DND-41 (cell line): Measurements from ENCODE around the gene ADM2.
A peak's percentile ranks its signal among the peaks of the same experiment; 100 is the strongest.

Source experiments
- ATAC-seq: fragments of 200-7000 bp; cut with Tn5 transposase; 3 replicates; pipeline ENCODE4 v1.9.1; 2021; ENCODE audit warnings: low read depth; ENCODE audit not compliant: insufficient read depth
- DNase-seq: peaks from one replicate; pipeline ENCODE4 v3.0.0-alpha.2; 2020
- H2AFZ ChIP-seq: 2 replicates; pipeline ENCODE4 v1.6.0; 2012; ENCODE audit warnings: low read depth, low read length
- H3K27ac ChIP-seq: 2 replicates; pipeline ENCODE4 v1.5.1; 2012; ENCODE audit warnings: low read length, inconsistent platforms
- H3K27me3 ChIP-seq: fragments of 200-600 bp; sonication (generic); 2 replicates; pipeline ENCODE4 v1.6.0; 2012; ENCODE audit warnings: low read length, mild to moderate bottlenecking, inconsistent platforms; ENCODE audit not compliant: insufficient read depth, poor library complexity
- H3K36me3 ChIP-seq: 2 replicates; pipeline ENCODE4 v1.5.1; 2012; ENCODE audit warnings: low read length, inconsistent platforms; ENCODE audit not compliant: insufficient read depth
- H3K4me1 ChIP-seq: 2 replicates; pipeline ENCODE4 v1.5.1; 2012; ENCODE audit warnings: mild to moderate bottlenecking, low read length; ENCODE audit not compliant: insufficient read depth
- H3K4me2 ChIP-seq: 2 replicates; pipeline ENCODE4 v1.6.0; 2012; ENCODE audit warnings: mild to moderate bottlenecking, moderate library complexity, low read length, inconsistent platforms; ENCODE audit not compliant: insufficient read depth
- H3K4me3 ChIP-seq, 2 experiments: fragments of 200-600 bp in 1 of 2; shearing (Covaris generic) in 1 of 2; 2 replicates each; pipeline ENCODE4 v1.5.1; 2012 to 2016; ENCODE audit warnings: inconsistent platforms in 2 of 2, low read length in 2 of 2, mild to moderate bottlenecking in 2 of 2, low read depth in 1 of 2, moderate library complexity in 1 of 2
- H3K79me2 ChIP-seq: 2 replicates; pipeline ENCODE4 v1.6.0; 2012; ENCODE audit warnings: low read length, inconsistent platforms; ENCODE audit not compliant: insufficient read depth
- H3K9ac ChIP-seq: 2 replicates; pipeline ENCODE4 v1.6.0; 2012; ENCODE audit warnings: low read depth, mild to moderate bottlenecking, inconsistent platforms, low read length, moderate library complexity
- H3K9me3 ChIP-seq: 2 replicates; pipeline ENCODE4 v1.5.1; 2012; ENCODE audit warnings: low read length, moderate library complexity, mild to moderate bottlenecking, inconsistent platforms; ENCODE audit not compliant: insufficient read depth, severe bottlenecking
- H4K20me1 ChIP-seq: 2 replicates; pipeline ENCODE4 v1.6.0; 2012; ENCODE audit warnings: low read length; ENCODE audit not compliant: insufficient read depth
- CTCF ChIP-seq: IDR thresholded peaks from 2 replicates; pipeline ENCODE4 v1.5.1; 2012; ENCODE audit warnings: borderline replicate concordance, low read length, moderate library complexity, mild to moderate bottlenecking; ENCODE audit not compliant: poor library complexity, severe bottlenecking; ENCODE audit errors: extremely low read depth
- EZH2 ChIP-seq: IDR thresholded peaks from 3 replicates; pipeline ENCODE4 v1.6.1; 2012; ENCODE audit warnings: borderline replicate concordance, low read depth, mild to moderate bottlenecking, moderate library complexity, low read length, inconsistent platforms; ENCODE audit not compliant: severe bottlenecking

Gene ADM2

GRCh38 chr22:50443197-50443596, 38.1 kb upstream of the ADM2 start:
- H4K20me1 ChIP-seq, result peaks cover 55% of the 10 kb centered on the region
- H3K9ac ChIP-seq, result no peak overlapping the region
- H3K9me3 ChIP-seq, result no peaks in the 10 kb centered on the region
- H3K79me2 ChIP-seq, result no peaks in the 10 kb centered on the region
- ATAC-seq, result peak; percentile 10; the same call in 2 of the 3 replicates
- no peak overlapping the region; the same call in 1 of the 2 replicates for H3K27ac ChIP-seq
- no peak for DNase-seq
- peaks cover 85% of the 10 kb centered on the region for H3K36me3 ChIP-seq
- H3K4me1 ChIP-seq, result peaks cover 5% of the 10 kb centered on the region; the same call in 1 of the 2 replicates
- H2AFZ ChIP-seq, result no peak overlapping the region
- H3K4me3 ChIP-seq, result no peak overlapping the region
- H3K4me2 ChIP-seq, result no peak overlapping the region
- H3K27me3 ChIP-seq, result no peaks in the 10 kb centered on the region
- no peak for TF ChIP-seq CTCF
- no peak for TF ChIP-seq EZH2

- TF ChIP-seq EZH2 (no peak), CTCF (no peak)
- Histone ChIP-seq H2AFZ (no peak overlapping the region), H4K20me1 (peaks cover 57% of the 10 kb centered on the region), H3K27ac (no peak overlapping the region), H3K79me2 (no peaks in the 10 kb centered on the region), H3K4me1 (peaks cover 5% of the 10 kb centered on the region; the same call in 1 of the 2 replicates), H3K9me3 (no peaks in the 10 kb centered on the region), H3K4me3 (no peak overlapping the region), H3K36me3 (peaks cover 85% of the 10 kb centered on the region), H3K4me2 (no peak overlapping the region), H3K27me3 (no peaks in the 10 kb centered on the region), H3K9ac (no peak overlapping the region)
- ATAC-seq, result peak; percentile 11
- no peak for DNase-seq
Measured at GRCh38 chr22:50443801-50444625, 37.3 kb upstream of the ADM2 start.

DNA sequence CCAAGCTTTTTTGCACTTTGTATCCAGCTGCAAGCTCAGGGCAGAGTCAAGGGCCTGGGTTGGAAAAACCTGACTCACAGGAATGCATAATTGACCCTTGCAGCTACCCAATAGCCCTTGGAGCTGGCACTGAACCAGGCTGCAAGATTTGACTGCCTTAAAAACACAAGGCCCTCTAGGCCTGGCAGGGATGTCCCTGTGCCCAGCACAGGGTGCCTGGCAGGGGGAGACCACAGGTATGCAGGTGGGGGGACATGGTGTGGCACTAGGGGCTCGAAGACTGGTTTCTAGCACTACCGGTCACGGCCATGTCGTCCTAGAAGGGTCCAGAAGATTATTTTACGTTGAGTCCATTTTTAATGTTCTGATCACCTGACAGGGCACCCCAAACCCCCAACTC, 36.7 kb upstream of the ADM2 start:
- Histone ChIP-seq H3K4me1 (peaks cover 5% of the 10 kb centered on the region; the same call in 1 of the 2 replicates), H4K20me1 (peaks cover 53% of the 10 kb centered on the region), H3K36me3 (peaks cover 85% of the 10 kb centered on the region), H3K27me3 (no peaks in the 10 kb centered on the region), H3K9me3 (no peaks in the 10 kb centered on the region), H3K9ac (no peak overlapping the region), H3K27ac (no peak overlapping the region), H3K4me2 (no peak overlapping the region), H3K79me2 (no peaks in the 10 kb centered on the region), H3K4me3 (no peak overlapping the region), H2AFZ (no peak overlapping the region)
- ATAC-seq (no peak), DNase-seq (no peak)
- no peak for TF ChIP-seq EZH2
- TF ChIP-seq CTCF, result no peak
